Adrenal gland (tissue), 5 donors: ENCODE measurements around the gene DUSP1.
"Not testable (repeated sequence)": the region's sequence is repeated elsewhere in the genome, so short reads cannot be mapped to it uniquely, and the experiment has no call there.

ENCODE experiments used
- POLR2A ChIP-seq, 2 donors: fragments of 450-650 bp; IDR thresholded peaks; one replicate each; pipeline ENCODE4 v1.6.1; 2017; ENCODE audit warnings: antibody characterized with exemption in 2 of 2, mild to moderate bottlenecking in 2 of 2, moderate library complexity in 1 of 2
- TF ChIP-seq, protein P1 (sequence below), 6 experiments: fragments of 450-650 bp in 4 of 6; fragments of 200-600 bp in 2 of 6; sonication (generic) in 1 of 6; IDR thresholded peaks; 1 replicate in 5 of 6; 2 replicates in 1 of 6; pipeline versions ENCODE4 v1.5.1 to v1.8.0; 2016 to 2021; ENCODE audit warnings: antibody characterized with exemption in 6 of 6, mild to moderate bottlenecking in 2 of 6, moderate library complexity in 1 of 6
- donor health status: DM: no; HTN: no; CAD: no.

DNA sequence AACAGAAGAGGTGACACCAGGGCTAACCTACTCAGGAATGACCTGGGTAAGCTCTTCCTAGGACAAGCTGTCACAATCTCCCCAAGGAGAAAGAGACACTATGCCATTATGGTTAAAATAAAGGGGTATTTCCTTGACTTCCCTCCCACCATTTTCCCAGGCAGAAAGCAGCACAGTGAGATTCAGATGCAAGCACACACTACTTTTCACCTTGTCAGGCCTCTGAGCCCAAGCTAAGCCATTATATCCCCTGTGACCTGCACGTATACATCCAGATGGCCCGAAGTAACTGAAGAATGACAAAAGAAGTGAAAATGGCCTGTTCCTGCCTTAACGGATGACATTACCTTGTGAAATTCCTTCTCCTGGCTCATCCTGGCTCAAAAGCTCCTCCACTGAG lies 16.5 kb upstream of the DUSP1 start:
- TF ChIP-seq, protein P1, sequence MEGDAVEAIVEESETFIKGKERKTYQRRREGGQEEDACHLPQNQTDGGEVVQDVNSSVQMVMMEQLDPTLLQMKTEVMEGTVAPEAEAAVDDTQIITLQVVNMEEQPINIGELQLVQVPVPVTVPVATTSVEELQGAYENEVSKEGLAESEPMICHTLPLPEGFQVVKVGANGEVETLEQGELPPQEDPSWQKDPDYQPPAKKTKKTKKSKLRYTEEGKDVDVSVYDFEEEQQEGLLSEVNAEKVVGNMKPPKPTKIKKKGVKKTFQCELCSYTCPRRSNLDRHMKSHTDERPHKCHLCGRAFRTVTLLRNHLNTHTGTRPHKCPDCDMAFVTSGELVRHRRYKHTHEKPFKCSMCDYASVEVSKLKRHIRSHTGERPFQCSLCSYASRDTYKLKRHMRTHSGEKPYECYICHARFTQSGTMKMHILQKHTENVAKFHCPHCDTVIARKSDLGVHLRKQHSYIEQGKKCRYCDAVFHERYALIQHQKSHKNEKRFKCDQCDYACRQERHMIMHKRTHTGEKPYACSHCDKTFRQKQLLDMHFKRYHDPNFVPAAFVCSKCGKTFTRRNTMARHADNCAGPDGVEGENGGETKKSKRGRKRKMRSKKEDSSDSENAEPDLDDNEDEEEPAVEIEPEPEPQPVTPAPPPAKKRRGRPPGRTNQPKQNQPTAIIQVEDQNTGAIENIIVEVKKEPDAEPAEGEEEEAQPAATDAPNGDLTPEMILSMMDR (IDR thresholded peaks at IDR 0.05): not testable (repeated sequence)
- not testable (repeated sequence) for TF ChIP-seq POLR2A (IDR thresholded peaks at IDR 0.05)
